Liver (tissue), 9 donors: ENCODE data around the gene SLC38A2. TPM values are rescaled to one million over a fixed set of nuclear protein-coding genes. Genes with fewer than 3 reads are reported as not detected.

Experiments
- DNase-seq: peaks from one replicate; pipeline ENCODE4 v3.0.0-alpha.2; 2017; ENCODE audit warnings: low spot score
- H3K27ac ChIP-seq, 2 donors: one replicate each; pipeline ENCODE4 v1.7.0; 2013; ENCODE audit warnings: inconsistent platforms in 2 of 2, low read length in 2 of 2, control low read depth in 1 of 2, low read depth in 1 of 2, mild to moderate bottlenecking in 1 of 2
- H3K27me3 ChIP-seq, 4 donors: one replicate each; pipeline versions ENCODE4 v1.6.1 to v1.7.0; 2013; ENCODE audit warnings: low read length in 3 of 4, inconsistent platforms in 1 of 4, mild to moderate bottlenecking in 1 of 4, moderate library complexity in 1 of 4; ENCODE audit not compliant: control insufficient read depth in 4 of 4, insufficient read depth in 4 of 4
- H3K36me3 ChIP-seq, 4 donors: one replicate each; pipeline versions ENCODE4 v1.6.1 to v1.7.0; 2013; ENCODE audit warnings: low read length in 3 of 4, mild to moderate bottlenecking in 3 of 4, low read depth in 1 of 4, moderate library complexity in 1 of 4; ENCODE audit not compliant: control insufficient read depth in 4 of 4, insufficient read depth in 3 of 4
- H3K4me1 ChIP-seq, 4 donors: one replicate each; pipeline versions ENCODE4 v1.6.1 to v1.7.0; 2013; ENCODE audit warnings: low read length in 3 of 4, mild to moderate bottlenecking in 3 of 4, moderate library complexity in 1 of 4; ENCODE audit not compliant: control insufficient read depth in 4 of 4, insufficient read depth in 4 of 4
- H3K4me3 ChIP-seq, 3 donors: one replicate each; pipeline versions ENCODE4 v1.6.1 to v1.7.0; 2013; ENCODE audit warnings: low read length in 3 of 3, control low read depth in 1 of 3, low read depth in 1 of 3, mild to moderate bottlenecking in 1 of 3
- H3K9ac ChIP-seq, 2 donors: one replicate each; pipeline ENCODE4 v1.7.0; 2013; ENCODE audit warnings: low read length in 2 of 2, mild to moderate bottlenecking in 2 of 2, moderate library complexity in 2 of 2, control low read depth in 1 of 2, low read depth in 1 of 2
- H3K9me3 ChIP-seq, 4 donors: one replicate each; pipeline versions ENCODE4 v1.6.1 to v1.7.0; 2013; ENCODE audit warnings: low read length in 3 of 4; ENCODE audit not compliant: control insufficient read depth in 4 of 4
- CTCF ChIP-seq: fragments of 150-350 bp; IDR thresholded peaks from 2 replicates; pipeline ENCODE4 v1.5.1; 2017; ENCODE audit warnings: improper control_type of control experiment, low read depth, low read length; ENCODE audit not compliant: missing input control
- EGR1 ChIP-seq, 2 donors: IDR thresholded peaks; 2 replicates each; pipeline ENCODE4 v1.6.1; 2016 to 2018; ENCODE audit warnings: antibody characterized with exemption in 2 of 2, low read depth in 2 of 2
- FOXA1 ChIP-seq: IDR thresholded peaks from 2 replicates; pipeline ENCODE4 v1.6.1; 2016; ENCODE audit warnings: antibody characterized with exemption
- FOXA2 ChIP-seq: IDR thresholded peaks from 2 replicates; pipeline ENCODE4 v1.6.1; 2016; ENCODE audit warnings: antibody characterized with exemption
- GABPA ChIP-seq, 2 donors: IDR thresholded peaks in 1 of 2; conservative IDR thresholded peaks in 1 of 2; 2 replicates each; pipeline ENCODE4 v1.6.1; 2016; ENCODE audit warnings: antibody characterized with exemption in 2 of 2, mild to moderate bottlenecking in 1 of 2, moderate library complexity in 1 of 2
- HNF4A ChIP-seq, 2 donors: conservative IDR thresholded peaks; 2 replicates each; pipeline ENCODE4 v1.6.1; 2016; ENCODE audit warnings: antibody characterized with exemption in 2 of 2, mild to moderate bottlenecking in 2 of 2
- HNF4G ChIP-seq: IDR thresholded peaks from 2 replicates; pipeline ENCODE4 v1.6.1; 2016; ENCODE audit warnings: antibody characterized with exemption
- JUND ChIP-seq, 2 donors: IDR thresholded peaks; 2 replicates each; pipeline ENCODE4 v1.6.1; 2016; ENCODE audit warnings: antibody characterized with exemption in 2 of 2
- MAX ChIP-seq: IDR thresholded peaks from 2 replicates; pipeline ENCODE4 v1.6.1; 2016; ENCODE audit warnings: antibody characterized with exemption
- NR2F2 ChIP-seq: IDR thresholded peaks from 2 replicates; pipeline ENCODE4 v1.6.1; 2016; ENCODE audit warnings: antibody characterized with exemption
- RAD21 ChIP-seq, 2 donors: IDR thresholded peaks; 2 replicates each; pipeline ENCODE4 v1.6.1; 2016; ENCODE audit warnings: antibody characterized with exemption in 2 of 2, mild to moderate bottlenecking in 2 of 2
- REST ChIP-seq: IDR thresholded peaks from 2 replicates; pipeline ENCODE4 v1.6.1; 2016; ENCODE audit warnings: antibody characterized with exemption, mild to moderate bottlenecking
- RXRA ChIP-seq, 2 donors: IDR thresholded peaks; 2 replicates each; pipeline ENCODE4 v1.6.1; 2017 to 2018; ENCODE audit warnings: antibody characterized with exemption in 2 of 2, mild to moderate bottlenecking in 1 of 2
- SP1 ChIP-seq: IDR thresholded peaks from 2 replicates; pipeline ENCODE4 v1.6.1; 2018; ENCODE audit warnings: antibody characterized with exemption, mild to moderate bottlenecking
- TAF1 ChIP-seq: conservative IDR thresholded peaks from 2 replicates; pipeline ENCODE4 v1.6.1; 2016; ENCODE audit warnings: antibody characterized with exemption, mild to moderate bottlenecking
- YY1 ChIP-seq: IDR thresholded peaks from 2 replicates; pipeline ENCODE4 v1.6.1; 2016; ENCODE audit warnings: antibody characterized with exemption, mild to moderate bottlenecking
- ZBTB33 ChIP-seq: IDR thresholded peaks from 2 replicates; pipeline ENCODE4 v1.6.1; 2016; ENCODE audit warnings: antibody characterized with exemption
- WGBS: extraction: QIAGEN DNeasy Blood & Tissue Kit; methylation state at CpG from one replicate; pipeline ENCODE4 v1.1.7; 2013; 5-methylcytosine and 5-hydroxymethylcytosine counted together
- polyA plus RNA-seq, 2 donors: library from polyadenylated mRNA; stranded (reverse) in 1 of 2; unstranded in 1 of 2; fragments of 200-250 nt in 1 of 2; fragments of >200 nt in 1 of 2; fragmentation: Nextera tagmentation in 1 of 2; extraction: Ambion mirVana in 1 of 2; gene quantifications; one replicate each; pipeline versions ENCODE4 v1.2.1 to v1.2.3, GENCODE V29; 2013 to 2015
- total RNA-seq, 2 donors: library from RNA; depleted of rRNA; stranded (reverse); fragments of >200 nt; gene quantifications; one replicate each; pipeline ENCODE4 v1.2.3, GENCODE V29; 2014
- TF ChIP-seq, protein P1 (sequence below): IDR thresholded peaks from 2 replicates; pipeline ENCODE4 v1.6.1; 2016; ENCODE audit warnings: antibody characterized with exemption
- donor health status: healthy.
- donor health status: healthy.
- donor health status: healthy.
- donor health status: healthy.
- donor health status: healthy.

SLC38A2 gene
- total and polyA plus RNA-seq, 4 donors, result 50.6 to 472 (median 97.4) TPM

- Histone ChIP-seq H3K9ac (peak overlapping the region; percentile 87 to 98), H3K4me3 (peak overlapping the region; percentile 63 to 81 (median 74)), H3K4me1 (peaks cover 5 to 25% (median 20%) of the 10 kb centered on the region in 4 donors), H3K9me3 (no peaks in the 10 kb centered on the region), H3K27me3 (no peaks in the 10 kb centered on the region), H3K27ac (peak overlapping the region; percentile 98 to 100), H3K36me3 (no peaks in the 10 kb centered on the region)
- 43% methylated on average over 16 of the region's 16 CpGs for WGBS
- peak; percentile 39 for DNase-seq
- TF ChIP-seq JUND (IDR thresholded peaks at IDR 0.05) (no peak), RXRA (IDR thresholded peaks at IDR 0.05) (peak in 1 of 2 donors; percentile 37), MAX (peak; percentile 76), HNF4A (conservative IDR thresholded peaks at IDR 0.05) (peak in 1 of 2 donors; percentile 7), SP1 (peak; percentile 23), YY1 (peak; percentile 26), HNF4G (no peak)
- TF ChIP-seq, protein P1, sequence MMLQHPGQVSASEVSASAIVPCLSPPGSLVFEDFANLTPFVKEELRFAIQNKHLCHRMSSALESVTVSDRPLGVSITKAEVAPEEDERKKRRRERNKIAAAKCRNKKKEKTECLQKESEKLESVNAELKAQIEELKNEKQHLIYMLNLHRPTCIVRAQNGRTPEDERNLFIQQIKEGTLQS, result no peak
Observed at GRCh38 chr12:46382408-46382963, 9.9 kb upstream of the SLC38A2 start.

- H3K36me3 ChIP-seq, result no peaks in the 10 kb centered on the region
- TF ChIP-seq FOXA1 (no peak), ZBTB33 (no peak), CTCF (no peak), SP1 (no peak), GABPA (IDR thresholded peaks at IDR 0.05 in 1 of 2, conservative IDR thresholded peaks at IDR 0.05 in 1 of 2) (no peak), FOXA2 (no peak), EGR1 (IDR thresholded peaks at IDR 0.05; ENCODE audit: low read depth in 2 of 2) (no peak), MAX (no peak), HNF4A (conservative IDR thresholded peaks at IDR 0.05) (no peak), NR2F2 (no peak), JUND (IDR thresholded peaks at IDR 0.05) (no peak), REST (no peak), RAD21 (IDR thresholded peaks at IDR 0.05) (no peak), YY1 (no peak), TAF1 (no peak), RXRA (IDR thresholded peaks at IDR 0.05) (no peak), HNF4G (no peak)
- TF ChIP-seq, protein P1, result no peak
Observed at GRCh38 chr12:46380881-46381280, 8.3 kb upstream of the SLC38A2 start.

More at GRCh38 chr12:46380881-46381280, 8.3 kb upstream of the SLC38A2 start:
- Histone ChIP-seq H3K27ac (no peak overlapping the region), H3K4me3 (no peak overlapping the region), H3K4me1 (peaks cover 9 to 26% (median 10%) of the 10 kb centered on the region in 4 donors), H3K27me3 (no peaks in the 10 kb centered on the region), H3K9ac (no peak overlapping the region), H3K9me3 (no peaks in the 10 kb centered on the region)
- no peak for DNase-seq
- 81% methylated on average over 1 of the region's 1 CpG for WGBS
